SK-N-MC (cell line): ENCODE data around the gene SERPIND1.
"Not testable (repeated sequence)": the region's sequence is repeated elsewhere in the genome, so short reads cannot be mapped to it uniquely, and the experiment has no call there.

Experiments
- DNase-seq: peaks from one replicate; pipeline ENCODE4 v3.0.0-alpha.2; 2011; ENCODE audit warnings: low read depth, low spot score
- H3K27ac ChIP-seq: fragments of 200-600 bp; sonication (generic); 2 replicates; pipeline ENCODE4 v1.5.1; 2016; ENCODE audit warnings: mixed run types
- H3K36me3 ChIP-seq: fragments of 200-600 bp; sonication (generic); 2 replicates; pipeline ENCODE4 v1.6.1; 2017; ENCODE audit warnings: antibody characterized with exemption, low read length, mixed read lengths; ENCODE audit not compliant: insufficient read depth
- H3K4me3 ChIP-seq: fragments of 200-600 bp; sonication (generic); 2 replicates; pipeline ENCODE4 v1.5.1; 2016
- H3K9ac ChIP-seq: fragments of 200-600 bp; sonication (generic); 2 replicates; pipeline ENCODE4 v1.8.0; 2017; ENCODE audit warnings: mixed run types, mixed read lengths; ENCODE audit not compliant: insufficient read length
- H3K9me3 ChIP-seq: fragments of 200-600 bp; sonication (generic); 2 replicates; pipeline ENCODE4 v1.6.1; 2017; ENCODE audit warnings: low read depth, mild to moderate bottlenecking, antibody characterized with exemption, low read length, moderate library complexity, mixed read lengths
- EZH2 ChIP-seq: fragments of 200-600 bp; sonication (generic); IDR thresholded peaks from one replicate; pipeline ENCODE4 v1.6.1; 2017; ENCODE audit warnings: antibody characterized with exemption
- FOXP2 ChIP-seq: optimal IDR thresholded peaks from 2 replicates; pipeline ENCODE3; 2011; ENCODE audit warnings: mild to moderate bottlenecking, moderate library complexity; ENCODE audit not compliant: insufficient read depth; ENCODE audit errors: extremely low read length, control extremely low read depth
- POLR2AphosphoS5 ChIP-seq: IDR thresholded peaks from 2 replicates; pipeline ENCODE4 v1.6.1; 2012; ENCODE audit warnings: mild to moderate bottlenecking, low read depth, low read length, borderline replicate concordance

Gene SERPIND1

GRCh38 chr22:20818471-20818870, 44.6 kb downstream of the SERPIND1 start:
- TF ChIP-seq EZH2 (no peak), FOXP2 (no peak), POLR2AphosphoS5 (no peak)
- no peak overlapping the region for H3K4me3 ChIP-seq
- no peaks in the 10 kb centered on the region for H3K9me3 ChIP-seq
- no peak overlapping the region for H3K9ac ChIP-seq
- peaks cover 9% of the 10 kb centered on the region; the same call in 1 of the 2 replicates for H3K36me3 ChIP-seq
- H3K27ac ChIP-seq: no peak overlapping the region
- no peak for DNase-seq

GRCh38 chr22:20819471-20819870, 45.6 kb downstream of the SERPIND1 start:
- no peak overlapping the region for H3K9ac ChIP-seq
- no peaks in the 10 kb centered on the region for H3K9me3 ChIP-seq
- TF ChIP-seq EZH2 (no peak), FOXP2 (no peak), POLR2AphosphoS5 (no peak)
- no peak overlapping the region for H3K4me3 ChIP-seq
- no peak for DNase-seq
- H3K27ac ChIP-seq: no peak overlapping the region
- H3K36me3 ChIP-seq: peaks cover 9% of the 10 kb centered on the region; the same call in 1 of the 2 replicates

GRCh38 chr22:20821717-20822239, 47.9 kb downstream of the SERPIND1 start:
- H3K9me3 ChIP-seq, H3K9ac ChIP-seq, DNase-seq, H3K27ac ChIP-seq, H3K4me3 ChIP-seq, H3K36me3 ChIP-seq: not testable (repeated sequence)

DNA sequence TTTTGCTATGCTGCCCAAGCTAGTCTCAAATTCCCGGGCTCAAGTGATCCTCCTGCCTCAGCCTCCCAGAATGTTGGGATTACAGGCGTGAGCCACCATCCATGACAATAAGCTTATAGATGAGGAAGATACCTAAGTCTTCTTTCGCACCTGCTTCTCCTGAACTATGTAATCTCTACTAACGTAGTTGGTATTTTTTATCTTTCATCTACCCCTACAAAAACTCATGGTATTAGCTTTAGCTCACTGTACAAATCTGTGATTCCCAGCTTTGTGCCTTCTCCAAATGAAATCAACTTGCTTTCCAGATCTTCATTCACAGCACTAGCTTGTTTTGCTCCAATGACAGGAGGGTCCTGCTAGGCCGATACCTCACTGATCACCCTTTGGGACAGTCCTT, 48.3 kb downstream of the SERPIND1 start:
- TF ChIP-seq POLR2AphosphoS5 (no peak), EZH2 (no peak), FOXP2 (no peak)
- H3K9me3 ChIP-seq: no peaks in the 10 kb centered on the region

GRCh38 chr22:20823264-20823663, 49.4 kb downstream of the SERPIND1 start:
- Histone ChIP-seq H3K27ac (no peak overlapping the region), H3K9ac (no peak overlapping the region), H3K4me3 (no peak overlapping the region), H3K36me3 (peaks cover 4% of the 10 kb centered on the region; the same call in 1 of the 2 replicates), H3K9me3 (no peaks in the 10 kb centered on the region)
- TF ChIP-seq POLR2AphosphoS5 (no peak), EZH2 (no peak), FOXP2 (no peak)
- no peak for DNase-seq

More for the DNA sequence above, 48.3 kb downstream of the SERPIND1 start:
- peaks cover 4% of the 10 kb centered on the region; the same call in 1 of the 2 replicates for H3K36me3 ChIP-seq
- H3K4me3 ChIP-seq: no peak overlapping the region
- H3K9ac ChIP-seq: no peak overlapping the region
- no peak overlapping the region for H3K27ac ChIP-seq
- no peak for DNase-seq

- not testable (repeated sequence) for H3K9ac ChIP-seq, H3K27ac ChIP-seq, DNase-seq, H3K36me3 ChIP-seq, H3K4me3 ChIP-seq, H3K9me3 ChIP-seq
Measured at GRCh38 chr22:20825216-20825615, 51.3 kb downstream of the SERPIND1 start.

- TF ChIP-seq POLR2AphosphoS5: no peak
- H3K9me3 ChIP-seq: no peaks in the 10 kb centered on the region
- H3K4me3 ChIP-seq: no peak overlapping the region
- peaks cover 4% of the 10 kb centered on the region; the same call in 1 of the 2 replicates for H3K36me3 ChIP-seq
- H3K27ac ChIP-seq: no peak overlapping the region
- no peak for DNase-seq
- no peak overlapping the region for H3K9ac ChIP-seq
Measured at GRCh38 chr22:20825624-20826023, 51.7 kb downstream of the SERPIND1 start.

GRCh38 chr22:20826373-20827152, 52.6 kb downstream of the SERPIND1 start:
- DNase-seq, H3K4me3 ChIP-seq, H3K36me3 ChIP-seq, H3K27ac ChIP-seq, H3K9ac ChIP-seq, H3K9me3 ChIP-seq: not testable (repeated sequence)

DNA sequence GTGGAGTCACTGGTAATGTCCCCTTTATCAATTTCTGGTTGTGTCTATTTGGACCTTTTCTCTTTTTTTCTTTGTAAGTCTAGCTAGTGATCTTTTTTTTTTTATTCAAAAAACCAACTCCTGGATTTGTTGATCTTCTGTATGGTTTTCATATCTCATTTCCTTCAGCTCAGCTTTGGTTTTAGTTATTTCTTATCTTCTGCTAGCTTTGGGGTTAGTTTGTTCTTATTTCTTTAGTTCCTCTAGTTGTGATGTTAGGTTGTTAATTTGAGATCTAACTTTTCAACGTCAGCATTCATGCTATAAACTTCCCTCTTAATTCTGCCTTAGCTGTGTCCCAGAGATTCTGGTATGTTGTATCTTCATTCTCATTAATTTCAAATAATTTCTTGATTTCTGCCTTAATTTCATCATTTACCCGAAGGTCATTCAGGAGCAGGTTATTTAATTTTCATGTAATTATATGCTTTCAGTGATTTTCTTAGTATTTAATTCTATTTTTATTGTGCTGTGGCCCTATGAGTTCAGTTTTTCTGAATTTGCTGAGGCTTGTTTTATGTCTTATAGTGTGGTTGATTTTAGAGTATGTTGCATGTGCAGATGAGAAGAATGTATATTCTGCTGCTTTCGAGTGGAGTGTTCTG, 55.7 kb downstream of the SERPIND1 start:
- DNase-seq: no peak
- Histone ChIP-seq H3K36me3 (peaks cover 13% of the 10 kb centered on the region; the same call in 1 of the 2 replicates), H3K27ac (no peak overlapping the region), H3K9ac (no peak overlapping the region), H3K4me3 (no peak overlapping the region), H3K9me3 (no peaks in the 10 kb centered on the region)
- TF ChIP-seq POLR2AphosphoS5 (no peak), FOXP2 (no peak), EZH2 (no peak)
